Measurements from ENCODE around the gene GLYR1.
"Not testable (repeated sequence)": the region's sequence is repeated elsewhere in the genome, so short reads cannot be mapped to it uniquely, and the experiment has no call there.

The GLYR1 gene

GRCh38 chr16:4792951-4793513, 54.1 kb downstream of the GLYR1 start:
- Histone ChIP-seq H3K36me3 (ENCODE audit: control insufficient read depth, insufficient read depth, low read length, severe bottlenecking) (no peaks in the 10 kb centered on the region), H3K4me1 (ENCODE audit: control insufficient read depth, insufficient read depth, low read length) (no peaks in the 10 kb centered on the region), H3K27me3 (replicated peaks; ENCODE audit: control insufficient read depth, insufficient read depth, low read length) (peaks cover 22% of the 10 kb centered on the region), H3K4me3 (ENCODE audit: low read length) (no peak overlapping the region), H3K9me3 (ENCODE audit: control insufficient read depth, low read length) (no peaks in the 10 kb centered on the region), H3K9ac (ENCODE audit: low read length) (no peak overlapping the region)
- DNase-seq (ENCODE audit: low read depth) = no peak

- Histone ChIP-seq H3K4me1 (ENCODE audit: control insufficient read depth, insufficient read depth, low read length) (no peaks in the 10 kb centered on the region), H3K9ac (ENCODE audit: low read length) (no peak overlapping the region), H3K4me3 (ENCODE audit: low read length) (no peak overlapping the region), H3K9me3 (ENCODE audit: control insufficient read depth, low read length) (no peaks in the 10 kb centered on the region), H3K36me3 (ENCODE audit: control insufficient read depth, insufficient read depth, low read length, severe bottlenecking) (no peaks in the 10 kb centered on the region), H3K27me3 (replicated peaks; ENCODE audit: control insufficient read depth, insufficient read depth, low read length) (peaks cover 22% of the 10 kb centered on the region)
- no peak for DNase-seq (ENCODE audit: low read depth)
Observed at GRCh38 chr16:4790871-4791270, 56.2 kb downstream of the GLYR1 start.

- no peaks in the 10 kb centered on the region for H3K36me3 ChIP-seq (ENCODE audit: control insufficient read depth, insufficient read depth, low read length, severe bottlenecking)
- peaks cover 22% of the 10 kb centered on the region for H3K27me3 ChIP-seq (replicated peaks; ENCODE audit: control insufficient read depth, insufficient read depth, low read length)
- DNase-seq (ENCODE audit: low read depth) = no peak
- H3K4me3 ChIP-seq (ENCODE audit: low read length) = no peak overlapping the region
- H3K9me3 ChIP-seq (ENCODE audit: control insufficient read depth, low read length) = no peaks in the 10 kb centered on the region
- H3K9ac ChIP-seq (ENCODE audit: low read length) = no peak overlapping the region
- no peaks in the 10 kb centered on the region for H3K4me1 ChIP-seq (ENCODE audit: control insufficient read depth, insufficient read depth, low read length)
Observed at GRCh38 chr16:4790261-4790660, 56.8 kb downstream of the GLYR1 start.

DNA sequence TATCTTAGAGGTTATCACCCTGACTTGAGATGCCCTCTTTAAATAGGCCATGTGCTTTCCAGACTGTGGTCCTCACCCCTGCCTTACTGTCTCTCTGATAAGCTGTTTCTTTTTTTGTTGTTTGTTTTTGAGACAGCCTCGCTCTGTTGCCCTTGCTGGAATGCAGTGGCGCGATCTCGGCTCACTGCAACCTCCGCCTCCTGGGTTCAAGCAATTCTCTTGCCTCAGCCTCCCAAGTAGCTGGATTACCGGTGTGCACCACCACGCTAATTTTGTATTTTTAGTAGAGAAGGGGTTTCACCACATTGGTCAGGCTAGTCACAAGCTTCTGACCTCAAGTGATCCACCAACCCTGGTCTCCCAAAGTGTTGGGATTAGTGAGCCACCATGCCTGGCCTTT, 58.2 kb downstream of the GLYR1 start:
- Histone ChIP-seq H3K4me3 (ENCODE audit: low read length) (no peak overlapping the region), H3K36me3 (ENCODE audit: control insufficient read depth, insufficient read depth, low read length, severe bottlenecking) (no peaks in the 10 kb centered on the region), H3K9me3 (ENCODE audit: control insufficient read depth, low read length) (no peaks in the 10 kb centered on the region), H3K27me3 (replicated peaks; ENCODE audit: control insufficient read depth, insufficient read depth, low read length) (peaks cover 22% of the 10 kb centered on the region), H3K9ac (ENCODE audit: low read length) (no peak overlapping the region), H3K4me1 (ENCODE audit: control insufficient read depth, insufficient read depth, low read length) (no peaks in the 10 kb centered on the region)
- DNase-seq (ENCODE audit: low read depth) = no peak

DNA sequence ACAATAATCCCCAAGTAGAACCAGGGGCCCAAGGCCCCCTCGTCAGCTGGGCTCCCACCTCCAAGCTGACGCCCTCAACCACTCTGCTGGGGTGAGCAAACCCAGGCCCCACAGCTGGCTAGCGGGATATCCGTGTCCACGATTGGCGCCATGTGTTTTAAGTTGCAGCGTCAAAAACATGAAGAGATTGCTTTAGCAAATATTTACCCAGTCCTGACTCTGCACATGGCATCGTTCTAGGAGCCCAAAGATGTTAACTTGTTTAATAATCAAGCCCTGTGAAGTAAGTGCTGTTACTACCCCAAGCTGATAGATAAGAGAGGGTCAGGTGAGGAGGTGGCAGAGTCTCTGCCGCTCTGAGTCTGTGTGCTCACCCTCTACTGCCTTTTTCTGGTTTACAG, 58.6 kb downstream of the GLYR1 start:
- H3K36me3 ChIP-seq (ENCODE audit: control insufficient read depth, insufficient read depth, low read length, severe bottlenecking) = no peaks in the 10 kb centered on the region
- no peaks in the 10 kb centered on the region for H3K9me3 ChIP-seq (ENCODE audit: control insufficient read depth, low read length)
- H3K9ac ChIP-seq (ENCODE audit: low read length) = no peak overlapping the region
- no peaks in the 10 kb centered on the region for H3K4me1 ChIP-seq (ENCODE audit: control insufficient read depth, insufficient read depth, low read length)
- H3K4me3 ChIP-seq (ENCODE audit: low read length) = no peak overlapping the region
- peaks cover 22% of the 10 kb centered on the region for H3K27me3 ChIP-seq (replicated peaks; ENCODE audit: control insufficient read depth, insufficient read depth, low read length)
- no peak for DNase-seq (ENCODE audit: low read depth)

GRCh38 chr16:4787627-4788482, 59.2 kb downstream of the GLYR1 start, which contains the start of gene SEPTIN12:
Gene SEPTIN12, minus strand, starts transcription at chr16:4788345. Its CDS starts 700 bp downstream, at chr16:4787645.
- no peak within 1 kb of the TSS for H3K9ac ChIP-seq (ENCODE audit: low read length)
- no peak within 1 kb of the TSS for H3K4me3 ChIP-seq (ENCODE audit: low read length)
- H3K27me3 ChIP-seq (replicated peaks; ENCODE audit: control insufficient read depth, insufficient read depth, low read length) = peaks cover 22% of the 10 kb centered on the region
- DNase-seq (ENCODE audit: low read depth) = no peak
- no peaks in the 10 kb centered on the region for H3K4me1 ChIP-seq (ENCODE audit: control insufficient read depth, insufficient read depth, low read length)
- H3K9me3 ChIP-seq (ENCODE audit: control insufficient read depth, low read length) = no peaks in the 10 kb centered on the region
- no peaks in the 10 kb centered on the region for H3K36me3 ChIP-seq (ENCODE audit: control insufficient read depth, insufficient read depth, low read length, severe bottlenecking)

DNA sequence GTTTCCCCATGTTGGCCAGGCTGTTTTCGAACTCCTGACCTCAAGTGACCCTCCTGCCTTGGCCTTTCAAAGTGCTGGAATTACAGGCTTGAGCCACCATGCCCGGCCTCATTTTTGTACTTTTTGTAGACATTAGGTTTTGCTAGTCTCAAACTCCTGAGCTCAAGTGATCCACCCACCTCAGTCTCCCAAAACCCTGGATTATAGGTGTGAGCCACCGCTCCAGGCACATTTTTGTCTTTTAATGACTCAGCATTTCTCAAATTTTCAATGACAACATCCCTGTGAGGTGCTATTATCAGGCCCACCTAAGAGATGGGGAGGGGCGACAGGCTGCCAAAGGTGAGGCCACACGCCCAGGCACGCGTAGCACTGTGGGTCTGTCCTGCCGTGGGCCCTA, 60.0 kb downstream of the GLYR1 start:
- Histone ChIP-seq H3K4me1 (ENCODE audit: control insufficient read depth, insufficient read depth, low read length) (no peaks in the 10 kb centered on the region), H3K36me3 (ENCODE audit: control insufficient read depth, insufficient read depth, low read length, severe bottlenecking) (no peaks in the 10 kb centered on the region), H3K4me3 (ENCODE audit: low read length) (no peak overlapping the region), H3K27me3 (replicated peaks; ENCODE audit: control insufficient read depth, insufficient read depth, low read length) (peaks cover 22% of the 10 kb centered on the region), H3K9me3 (ENCODE audit: control insufficient read depth, low read length) (no peaks in the 10 kb centered on the region), H3K9ac (ENCODE audit: low read length) (no peak overlapping the region)
- no peak for DNase-seq (ENCODE audit: low read depth)

- Histone ChIP-seq H3K36me3 (ENCODE audit: control insufficient read depth, insufficient read depth, low read length, severe bottlenecking) (no peaks in the 10 kb centered on the region), H3K9me3 (ENCODE audit: control insufficient read depth, low read length) (no peaks in the 10 kb centered on the region), H3K9ac (ENCODE audit: low read length) (no peak overlapping the region), H3K27me3 (replicated peaks; ENCODE audit: control insufficient read depth, insufficient read depth, low read length) (peaks cover 17% of the 10 kb centered on the region), H3K4me3 (ENCODE audit: low read length) (no peak overlapping the region), H3K4me1 (ENCODE audit: control insufficient read depth, insufficient read depth, low read length) (no peaks in the 10 kb centered on the region)
- no peak for DNase-seq (ENCODE audit: low read depth)
Observed at GRCh38 chr16:4785758-4786433, 61.2 kb downstream of the GLYR1 start.

DNA sequence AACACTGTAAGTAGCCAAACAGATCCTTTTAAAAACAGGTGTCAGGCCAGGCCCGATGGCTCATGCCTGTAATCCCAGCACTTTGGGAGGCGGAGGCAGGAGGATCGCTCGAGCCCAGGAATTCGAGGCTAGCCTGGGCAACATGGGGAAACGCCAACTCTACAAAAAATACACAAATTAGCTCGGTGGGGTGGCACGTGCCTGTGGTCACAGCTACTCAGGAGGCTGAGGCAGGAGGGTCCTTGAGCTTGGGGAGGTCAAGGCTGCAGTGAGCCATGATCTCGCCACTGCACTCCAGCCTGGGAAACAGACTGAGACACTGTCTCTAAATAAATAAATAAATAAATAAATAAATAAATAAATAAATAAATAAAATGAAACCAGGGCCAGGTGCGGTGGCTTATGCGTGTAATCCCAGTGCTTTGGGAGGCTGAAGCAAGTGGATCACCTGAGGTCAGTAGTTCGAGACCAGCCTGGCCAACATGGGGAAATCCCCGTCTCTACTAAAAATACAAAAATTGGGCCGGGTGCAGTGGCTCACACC, 62.6 kb downstream of the GLYR1 start:
- not testable (repeated sequence) for H3K36me3 ChIP-seq (ENCODE audit: control insufficient read depth, insufficient read depth, low read length, severe bottlenecking); DNase-seq (ENCODE audit: low read depth); H3K9me3 ChIP-seq (ENCODE audit: control insufficient read depth, low read length); H3K27me3 ChIP-seq (replicated peaks; ENCODE audit: control insufficient read depth, insufficient read depth, low read length); H3K4me1 ChIP-seq (ENCODE audit: control insufficient read depth, insufficient read depth, low read length); H3K9ac ChIP-seq (ENCODE audit: low read length); H3K4me3 ChIP-seq (ENCODE audit: low read length)

DNA sequence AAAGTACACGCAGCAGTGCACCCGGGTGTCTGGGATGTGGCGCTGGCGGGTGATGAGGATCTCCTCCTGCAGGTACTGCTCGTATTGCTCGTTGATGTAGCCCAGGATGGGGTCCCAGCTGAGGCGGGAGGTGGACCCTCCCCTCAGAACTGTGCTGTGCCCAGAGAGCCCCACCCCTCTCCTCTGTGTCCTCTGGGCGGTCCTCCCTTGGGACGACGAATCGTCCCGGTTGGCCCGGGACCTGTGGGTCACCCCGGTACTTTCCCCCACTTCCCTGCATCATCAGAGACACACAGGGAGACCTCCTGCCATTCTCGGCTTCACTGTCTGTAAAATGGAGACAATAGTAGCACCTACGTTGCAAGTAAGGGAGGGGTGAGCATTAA, 63.1 kb downstream of the GLYR1 start:
- Histone ChIP-seq H3K27me3 (replicated peaks; ENCODE audit: control insufficient read depth, insufficient read depth, low read length) (peaks cover 4% of the 10 kb centered on the region), H3K36me3 (ENCODE audit: control insufficient read depth, insufficient read depth, low read length, severe bottlenecking) (no peaks in the 10 kb centered on the region), H3K9ac (ENCODE audit: low read length) (no peak overlapping the region), H3K9me3 (ENCODE audit: control insufficient read depth, low read length) (no peaks in the 10 kb centered on the region), H3K4me3 (ENCODE audit: low read length) (no peak overlapping the region), H3K4me1 (ENCODE audit: control insufficient read depth, insufficient read depth, low read length) (no peaks in the 10 kb centered on the region)
- no peak for DNase-seq (ENCODE audit: low read depth)

- Histone ChIP-seq H3K9me3 (ENCODE audit: control insufficient read depth, low read length) (no peaks in the 10 kb centered on the region), H3K9ac (ENCODE audit: low read length) (no peak overlapping the region), H3K4me1 (ENCODE audit: control insufficient read depth, insufficient read depth, low read length) (no peaks in the 10 kb centered on the region), H3K27me3 (replicated peaks; ENCODE audit: control insufficient read depth, insufficient read depth, low read length) (no peaks in the 10 kb centered on the region), H3K36me3 (ENCODE audit: control insufficient read depth, insufficient read depth, low read length, severe bottlenecking) (no peaks in the 10 kb centered on the region), H3K4me3 (ENCODE audit: low read length) (no peak overlapping the region)
- no peak for DNase-seq (ENCODE audit: low read depth)
Observed at GRCh38 chr16:4783251-4783950, 63.7 kb downstream of the GLYR1 start.

Data from adipocyte (in vitro differentiated cells).